Fibroblast of lung (primary cell): ENCODE results near the gene MMP25.
A peak's percentile ranks its signal among the peaks of the same experiment; 100 is the strongest.

ENCODE experiments used
- EZH2 ChIP-seq: IDR thresholded peaks from 2 replicates; pipeline ENCODE4 v1.5.1; 2012; ENCODE audit warnings: low read length, control low read depth, mild to moderate bottlenecking; ENCODE audit errors: missing control alignments
- TF ChIP-seq, protein P1 (sequence below), 2 donors: IDR thresholded peaks in 1 of 2; conservative IDR thresholded peaks in 1 of 2; 1 replicate in 1 of 2; 2 replicates in 1 of 2; pipeline ENCODE4 v1.5.1; 2011 to 2012; ENCODE audit warnings: low read length in 2 of 2, control low read depth in 1 of 2, inconsistent platforms in 1 of 2, low read depth in 1 of 2, mild to moderate bottlenecking in 1 of 2

DNA sequence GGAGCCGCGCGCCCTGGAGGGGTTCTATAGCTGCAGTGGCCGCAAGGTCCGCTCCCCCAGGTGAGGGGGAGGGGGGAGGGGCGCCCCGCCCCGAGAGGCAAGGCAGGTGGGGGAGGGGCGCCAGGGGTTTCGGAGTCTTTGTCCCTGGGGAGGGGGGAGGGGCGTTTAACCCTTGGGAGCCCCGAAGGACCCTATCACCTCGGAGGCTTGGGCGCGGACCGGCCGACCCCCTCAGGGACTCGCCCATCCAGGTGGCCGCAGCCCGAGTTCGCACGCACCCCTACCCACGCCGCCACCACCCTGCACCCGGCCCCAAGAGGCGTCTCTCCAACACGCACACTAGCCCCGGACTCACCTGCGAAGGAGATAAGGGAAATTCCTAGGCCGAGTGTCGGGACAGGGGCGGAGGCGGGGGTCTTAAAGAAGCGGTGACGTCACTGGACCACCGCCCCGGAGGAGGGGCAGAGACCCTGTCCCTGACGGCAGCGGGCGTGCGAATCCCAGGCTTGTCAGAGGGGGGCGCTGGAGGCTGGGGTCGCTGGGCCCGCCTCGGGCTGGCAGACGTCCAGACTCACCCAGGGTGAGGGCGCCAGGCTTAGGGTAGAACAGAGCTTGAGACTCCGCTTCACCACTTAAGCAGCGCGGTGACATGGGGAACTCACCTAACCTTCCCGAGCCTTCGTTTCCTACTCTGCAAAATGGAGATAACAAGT, 28.4 kb upstream of the MMP25 start, which contains the start of gene CLDN6:
- TF ChIP-seq, protein P1, sequence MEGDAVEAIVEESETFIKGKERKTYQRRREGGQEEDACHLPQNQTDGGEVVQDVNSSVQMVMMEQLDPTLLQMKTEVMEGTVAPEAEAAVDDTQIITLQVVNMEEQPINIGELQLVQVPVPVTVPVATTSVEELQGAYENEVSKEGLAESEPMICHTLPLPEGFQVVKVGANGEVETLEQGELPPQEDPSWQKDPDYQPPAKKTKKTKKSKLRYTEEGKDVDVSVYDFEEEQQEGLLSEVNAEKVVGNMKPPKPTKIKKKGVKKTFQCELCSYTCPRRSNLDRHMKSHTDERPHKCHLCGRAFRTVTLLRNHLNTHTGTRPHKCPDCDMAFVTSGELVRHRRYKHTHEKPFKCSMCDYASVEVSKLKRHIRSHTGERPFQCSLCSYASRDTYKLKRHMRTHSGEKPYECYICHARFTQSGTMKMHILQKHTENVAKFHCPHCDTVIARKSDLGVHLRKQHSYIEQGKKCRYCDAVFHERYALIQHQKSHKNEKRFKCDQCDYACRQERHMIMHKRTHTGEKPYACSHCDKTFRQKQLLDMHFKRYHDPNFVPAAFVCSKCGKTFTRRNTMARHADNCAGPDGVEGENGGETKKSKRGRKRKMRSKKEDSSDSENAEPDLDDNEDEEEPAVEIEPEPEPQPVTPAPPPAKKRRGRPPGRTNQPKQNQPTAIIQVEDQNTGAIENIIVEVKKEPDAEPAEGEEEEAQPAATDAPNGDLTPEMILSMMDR (conservative IDR thresholded peaks at IDR 0.05 in 1 of 2, IDR thresholded peaks at IDR 0.05 in 1 of 2; ENCODE audit: low read depth in 1 of 2, low read length in 2 of 2): peak; percentile 7 to 23
- no peak for TF ChIP-seq EZH2
